ENCODE data around the gene BICC1.

DNA sequence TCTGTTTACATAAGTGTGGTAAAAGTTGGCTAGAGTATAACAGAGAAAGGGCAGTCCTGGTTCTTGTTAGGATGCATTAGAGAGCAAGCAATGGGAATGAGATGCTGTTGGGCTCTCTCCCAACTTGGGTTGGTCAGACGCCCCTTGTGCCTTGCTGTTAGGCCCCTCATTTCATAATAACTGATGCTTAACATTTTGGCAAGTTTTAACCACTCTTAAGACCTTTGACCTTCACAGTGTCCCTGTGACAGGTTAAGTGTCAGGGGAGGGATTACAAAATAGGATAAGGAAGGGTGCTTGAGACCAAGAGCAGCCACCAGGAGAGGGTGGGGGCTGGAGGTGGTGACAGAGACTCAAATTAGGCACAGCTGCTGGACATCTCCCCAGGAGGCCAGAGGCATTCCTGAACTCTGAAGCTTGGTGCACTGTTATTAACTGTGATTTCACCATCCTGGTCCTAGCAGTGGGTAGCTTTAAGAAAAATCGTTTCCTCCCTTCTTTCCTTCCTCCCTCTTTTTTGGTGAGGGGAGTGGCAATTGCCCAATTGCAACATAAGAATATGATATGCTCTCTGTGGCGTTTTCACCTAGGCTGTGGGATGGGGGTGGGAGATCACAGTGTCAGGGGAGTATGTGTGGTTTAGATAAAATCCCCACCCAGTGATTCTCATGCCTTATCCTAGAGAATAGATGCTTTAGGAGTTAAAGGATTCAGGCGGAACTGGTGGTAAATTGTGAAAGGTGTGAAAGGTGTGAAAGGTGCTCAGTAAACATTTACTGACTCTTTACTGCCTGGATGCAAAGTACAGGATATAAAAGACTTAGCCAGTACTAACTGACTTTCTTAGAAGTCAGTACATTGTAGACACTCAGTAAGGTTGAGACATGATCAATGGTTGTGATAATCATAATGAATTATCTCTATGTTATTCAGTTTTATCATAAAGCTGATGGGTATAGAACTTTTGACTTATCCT is 270.5 kb downstream of the BICC1 start:
- TF ChIP-seq HDAC2 (IDR thresholded peaks at IDR 0.05; ENCODE audit: borderline replicate concordance in 1 of 2, low read depth in 2 of 2, low read length in 2 of 2) (no peak), CHD2 (IDR thresholded peaks at IDR 0.05; ENCODE audit: low read length) (no peak), SIRT6 (IDR thresholded peaks at IDR 0.05; ENCODE audit: low read length) (no peak), JUND (IDR thresholded peaks at IDR 0.05; ENCODE audit: low read length) (no peak)
- TF ChIP-seq, protein P1, sequence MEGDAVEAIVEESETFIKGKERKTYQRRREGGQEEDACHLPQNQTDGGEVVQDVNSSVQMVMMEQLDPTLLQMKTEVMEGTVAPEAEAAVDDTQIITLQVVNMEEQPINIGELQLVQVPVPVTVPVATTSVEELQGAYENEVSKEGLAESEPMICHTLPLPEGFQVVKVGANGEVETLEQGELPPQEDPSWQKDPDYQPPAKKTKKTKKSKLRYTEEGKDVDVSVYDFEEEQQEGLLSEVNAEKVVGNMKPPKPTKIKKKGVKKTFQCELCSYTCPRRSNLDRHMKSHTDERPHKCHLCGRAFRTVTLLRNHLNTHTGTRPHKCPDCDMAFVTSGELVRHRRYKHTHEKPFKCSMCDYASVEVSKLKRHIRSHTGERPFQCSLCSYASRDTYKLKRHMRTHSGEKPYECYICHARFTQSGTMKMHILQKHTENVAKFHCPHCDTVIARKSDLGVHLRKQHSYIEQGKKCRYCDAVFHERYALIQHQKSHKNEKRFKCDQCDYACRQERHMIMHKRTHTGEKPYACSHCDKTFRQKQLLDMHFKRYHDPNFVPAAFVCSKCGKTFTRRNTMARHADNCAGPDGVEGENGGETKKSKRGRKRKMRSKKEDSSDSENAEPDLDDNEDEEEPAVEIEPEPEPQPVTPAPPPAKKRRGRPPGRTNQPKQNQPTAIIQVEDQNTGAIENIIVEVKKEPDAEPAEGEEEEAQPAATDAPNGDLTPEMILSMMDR (IDR thresholded peaks at IDR 0.05; ENCODE audit: control extremely low read depth in 1 of 3, insufficient read depth in 1 of 3, low read depth in 1 of 3, low read length in 3 of 3) = no peak
